A673 (cell line): ENCODE measurements around the gene FSCN2. TPM values are rescaled to one million over a fixed set of nuclear protein-coding genes. Genes with fewer than 3 reads are reported as not detected.
A peak's percentile ranks its signal among the peaks of the same experiment; 100 is the strongest.

Source experiments
- BruUV-seq: library from RNA; stranded (reverse); fragments of 400-500 nt; replicated peaks from 2 replicates; lab custom pipeline; 2021; lab: Mats Ljungman, UMichigan
- CTCF ChIA-PET: fragments of 300-600 bp; sonication (Branson Sonifier 250); formaldehyde crosslinking; loops from one replicate; lab custom pipeline; 2022; ENCODE audit warnings: antibody characterized with exemption; lab: Charles Lee
- POLR2A ChIA-PET: fragments of 300-600 bp; sonication (Branson Sonifier 250); formaldehyde crosslinking; loops from one replicate; lab custom pipeline; 2022; ENCODE audit warnings: antibody characterized with exemption; ENCODE audit not compliant: low non-redundant PET; lab: Charles Lee
- DNase-seq: peaks from one replicate; pipeline ENCODE4 v3.0.0-alpha.2; 2015; ENCODE audit warnings: low spot score
- H3K27ac ChIP-seq: fragments of 200-600 bp; sonication (generic); 2 replicates; pipeline ENCODE4 v1.5.1; 2016; ENCODE audit warnings: mixed run types, low read depth, mild to moderate bottlenecking, mixed read lengths, antibody characterized with exemption, low read length; ENCODE audit not compliant: poor library complexity, severe bottlenecking
- H3K27me3 ChIP-seq: fragments of 200-600 bp; sonication (generic); replicated peaks from 2 replicates; pipeline ENCODE4 v1.6.1; 2017; ENCODE audit warnings: mixed run types, low read depth, mild to moderate bottlenecking, mixed read lengths, antibody characterized with exemption, low read length; ENCODE audit not compliant: insufficient read depth, poor library complexity
- H3K36me3 ChIP-seq: fragments of 200-600 bp; sonication (generic); 2 replicates; pipeline ENCODE4 v1.6.1; 2016; ENCODE audit warnings: mixed run types, mild to moderate bottlenecking, mixed read lengths, antibody characterized with exemption, low read length; ENCODE audit not compliant: insufficient read depth, poor library complexity, severe bottlenecking
- H3K4me1 ChIP-seq: fragments of 200-600 bp; sonication (generic); 2 replicates; pipeline ENCODE4 v1.6.1; 2017; ENCODE audit warnings: mixed run types, mild to moderate bottlenecking, mixed read lengths, antibody characterized with exemption, low read length; ENCODE audit not compliant: insufficient read depth, poor library complexity, severe bottlenecking
- H3K4me3 ChIP-seq: fragments of 200-600 bp; sonication (generic); 2 replicates; pipeline ENCODE4 v1.5.1; 2016; ENCODE audit warnings: low read depth, mixed run types, mild to moderate bottlenecking, mixed read lengths, low read length; ENCODE audit not compliant: poor library complexity, severe bottlenecking
- H3K9me3 ChIP-seq: fragments of 200-600 bp; sonication (generic); 2 replicates; pipeline ENCODE4 v1.6.1; 2016; ENCODE audit warnings: mixed run types, low read depth, mild to moderate bottlenecking, mixed read lengths, antibody characterized with exemption, low read length; ENCODE audit not compliant: poor library complexity, severe bottlenecking
- EZH2 ChIP-seq: fragments of 200-600 bp; sonication (generic); IDR thresholded peaks from 2 replicates; pipeline ENCODE4 v1.6.1; 2017; ENCODE audit warnings: borderline replicate concordance, low read depth, mild to moderate bottlenecking, mixed read lengths, antibody characterized with exemption, low read length; ENCODE audit not compliant: poor library complexity, severe bottlenecking
- intact Hi-C: fragments of 100-400 bp; cut with micrococcal nuclease; formaldehyde crosslinking; loops from one replicate; pipeline ENCODE4 v1.10.0; 2022; ENCODE audit not compliant: unreplicated experiment
- total RNA-seq: library from RNA; stranded (reverse); gene quantifications from 2 replicates; pipeline ENCODE4 v1.2.3, GENCODE V29; 2021
- TF ChIP-seq, protein P1 (sequence below): fragments of 300-800, 200-600 bp; sonication (generic); conservative IDR thresholded peaks from 2 replicates; pipeline ENCODE4 v1.5.1; 2017; ENCODE audit warnings: low read depth, mild to moderate bottlenecking, antibody characterized with exemption, low read length, moderate library complexity, mixed read lengths

FSCN2 gene
- total RNA-seq, 1 experiment from 2014 or later: 0.26 TPM

DNA sequence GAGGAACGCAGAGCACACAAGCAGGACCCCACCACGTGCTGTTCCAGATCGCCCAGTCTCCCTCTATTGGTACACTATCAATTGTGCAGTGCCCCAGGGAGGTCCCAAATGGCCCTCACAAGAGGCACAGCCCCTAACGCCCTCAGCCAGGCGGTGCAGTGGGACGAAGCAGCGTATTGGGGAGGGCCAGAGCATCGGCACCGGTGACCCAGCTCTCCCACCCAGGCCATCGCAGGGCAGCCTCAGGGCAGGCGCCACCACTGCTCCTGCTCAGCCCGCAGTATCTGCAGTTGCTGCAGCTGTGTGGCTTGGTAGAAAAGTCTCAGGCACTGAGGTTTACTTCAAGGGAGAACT is 29.9 kb downstream of the FSCN2 start:
- H3K36me3 ChIP-seq: peaks cover 63% of the 10 kb centered on the region
- no peaks in the 10 kb centered on the region for H3K9me3 ChIP-seq
- CTCF ChIA-PET: no interaction called here
- peak overlapping the region; percentile 71 for H3K27ac ChIP-seq
- peaks cover 39% of the 10 kb centered on the region for H3K4me1 ChIP-seq
- H3K4me3 ChIP-seq: no peak overlapping the region
- DNase-seq: no peak
- no TSS peak for BruUV-seq
- intact Hi-C loops: no loop called here
- no peaks in the 10 kb centered on the region for H3K27me3 ChIP-seq
- POLR2A ChIA-PET: no interaction called here
- TF ChIP-seq EZH2: no peak
- TF ChIP-seq, protein P1, sequence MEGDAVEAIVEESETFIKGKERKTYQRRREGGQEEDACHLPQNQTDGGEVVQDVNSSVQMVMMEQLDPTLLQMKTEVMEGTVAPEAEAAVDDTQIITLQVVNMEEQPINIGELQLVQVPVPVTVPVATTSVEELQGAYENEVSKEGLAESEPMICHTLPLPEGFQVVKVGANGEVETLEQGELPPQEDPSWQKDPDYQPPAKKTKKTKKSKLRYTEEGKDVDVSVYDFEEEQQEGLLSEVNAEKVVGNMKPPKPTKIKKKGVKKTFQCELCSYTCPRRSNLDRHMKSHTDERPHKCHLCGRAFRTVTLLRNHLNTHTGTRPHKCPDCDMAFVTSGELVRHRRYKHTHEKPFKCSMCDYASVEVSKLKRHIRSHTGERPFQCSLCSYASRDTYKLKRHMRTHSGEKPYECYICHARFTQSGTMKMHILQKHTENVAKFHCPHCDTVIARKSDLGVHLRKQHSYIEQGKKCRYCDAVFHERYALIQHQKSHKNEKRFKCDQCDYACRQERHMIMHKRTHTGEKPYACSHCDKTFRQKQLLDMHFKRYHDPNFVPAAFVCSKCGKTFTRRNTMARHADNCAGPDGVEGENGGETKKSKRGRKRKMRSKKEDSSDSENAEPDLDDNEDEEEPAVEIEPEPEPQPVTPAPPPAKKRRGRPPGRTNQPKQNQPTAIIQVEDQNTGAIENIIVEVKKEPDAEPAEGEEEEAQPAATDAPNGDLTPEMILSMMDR: no peak

DNA sequence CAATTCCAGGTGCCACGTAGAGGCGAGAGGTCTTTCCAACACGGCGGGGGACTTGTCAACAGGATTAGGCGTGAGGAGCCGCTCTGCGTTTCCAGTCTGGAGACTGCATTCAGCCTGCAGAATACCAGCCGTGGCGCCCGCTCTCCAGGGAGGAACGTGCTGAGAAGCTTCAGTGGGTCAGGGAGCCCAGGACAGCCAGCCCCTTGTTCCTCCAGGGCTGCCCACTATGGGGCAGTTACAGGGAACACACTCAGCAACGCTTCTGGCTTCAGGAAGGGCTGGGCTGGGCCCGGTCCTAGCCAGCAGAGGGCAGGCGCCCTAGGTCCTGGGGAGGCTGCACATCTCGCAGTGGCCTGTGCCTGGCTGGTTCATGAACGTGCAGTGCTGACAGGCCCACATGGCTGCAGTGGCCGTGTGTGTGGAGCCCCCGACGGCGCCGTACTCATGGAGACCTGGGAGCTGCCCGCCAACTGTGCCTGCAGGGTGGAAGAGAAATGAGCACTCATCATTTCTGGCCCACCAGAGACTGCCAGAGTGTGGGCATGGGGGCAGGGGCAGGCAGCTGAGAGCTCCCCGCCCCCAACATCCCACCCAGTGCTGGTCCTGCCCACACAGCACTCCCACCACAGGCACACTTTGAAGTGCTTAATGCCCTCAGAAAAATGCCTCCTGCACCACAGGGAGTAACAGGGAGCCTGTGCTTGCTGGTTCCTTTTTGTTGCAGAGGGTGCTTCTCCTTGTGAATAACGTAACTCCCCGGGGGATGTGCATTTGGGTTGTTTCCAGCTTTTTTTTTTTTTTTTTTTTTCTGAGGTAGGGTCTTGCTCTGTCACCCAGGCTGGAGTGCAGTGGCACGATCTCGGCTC is 31.0 kb downstream of the FSCN2 start:
- Histone ChIP-seq H3K4me3 (no peak overlapping the region), H3K36me3 (peaks cover 73% of the 10 kb centered on the region), H3K27me3 (no peaks in the 10 kb centered on the region), H3K9me3 (no peaks in the 10 kb centered on the region), H3K27ac (peak overlapping the region; percentile 71), H3K4me1 (peaks cover 32% of the 10 kb centered on the region)
- intact Hi-C loops: no loop called here
- TF ChIP-seq, protein P1: peak; percentile 38; the same call in 1 of the 2 replicates
- TF ChIP-seq EZH2: no peak
- BruUV-seq: no TSS peak
- POLR2A ChIA-PET: no interaction called here
- DNase-seq: peak; percentile 83
- CTCF ChIA-PET: no interaction called here

DNA sequence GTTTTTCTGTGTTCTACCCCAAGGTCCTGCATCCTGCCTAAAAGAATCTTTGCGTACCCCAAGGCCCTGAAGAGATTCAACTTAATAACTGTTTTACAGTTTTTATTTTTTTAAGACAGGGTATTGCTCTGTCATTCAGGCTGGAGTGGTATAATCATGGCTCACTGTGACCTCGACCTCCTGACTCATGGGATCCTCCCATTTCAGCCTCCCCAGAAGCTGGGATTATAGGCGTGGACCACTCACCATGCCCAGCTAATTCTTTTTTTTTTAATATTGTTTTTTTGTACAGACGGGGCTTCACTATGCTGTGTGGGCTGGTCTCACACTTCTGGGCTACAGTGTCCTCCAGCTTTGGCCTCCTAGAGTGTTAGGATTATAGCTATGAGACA is 33.3 kb downstream of the FSCN2 start:
- TF ChIP-seq EZH2: no peak
- TF ChIP-seq, protein P1: no peak
- no peaks in the 10 kb centered on the region for H3K27me3 ChIP-seq
- H3K4me1 ChIP-seq: peaks cover 41% of the 10 kb centered on the region
- no peak for DNase-seq
- no peak overlapping the region for H3K4me3 ChIP-seq
- intact Hi-C loops: no loop called here
- H3K9me3 ChIP-seq: no peaks in the 10 kb centered on the region
- ChIA-PET CTCF (no interaction called here), POLR2A (interaction anchor here (0.6 kb wide), 1 partner anchor 1434 kb away, joined by 3 read pairs; no protein-coding TSS in a partner anchor)
- no TSS peak for BruUV-seq
- H3K27ac ChIP-seq: peak overlapping the region; percentile 22
- peaks cover 85% of the 10 kb centered on the region for H3K36me3 ChIP-seq
